Neural cell (in vitro differentiated cells): ENCODE results near the gene DCTN1. TPM values are rescaled to one million over a fixed set of nuclear protein-coding genes. Genes with fewer than 3 reads are reported as not detected.
"Not testable (repeated sequence)": the region's sequence is repeated elsewhere in the genome, so short reads cannot be mapped to it uniquely, and the experiment has no call there.

Experiments
- H2AFZ ChIP-seq: fragments of 200-600, 300-800 bp; sonication (generic), shearing (Covaris generic); 2 replicates; pipeline ENCODE4 v1.6.0; 2014; ENCODE audit warnings: low read depth, mild to moderate bottlenecking, antibody characterized with exemption, low read length, moderate library complexity
- H3F3A ChIP-seq: fragments of 200-600 bp; shearing (Covaris generic); 2 replicates; pipeline ENCODE4 v1.6.1; 2016; ENCODE audit warnings: mild to moderate bottlenecking, moderate library complexity, mixed read lengths, antibody characterized with exemption, low read length; ENCODE audit not compliant: insufficient read depth, poor library complexity, severe bottlenecking
- H3K27ac ChIP-seq: fragments of 200-600, 300-800 bp; sonication (generic), shearing (Covaris generic); 2 replicates; pipeline ENCODE4 v1.5.1; 2014; ENCODE audit warnings: mild to moderate bottlenecking, low read length, moderate library complexity
- H3K27me3 ChIP-seq: fragments of 300-800, 200-600 bp; sonication (generic), shearing (Covaris generic); 2 replicates; pipeline ENCODE4 v1.6.0; 2014; ENCODE audit warnings: mild to moderate bottlenecking, low read depth, low read length, moderate library complexity; ENCODE audit not compliant: insufficient read depth
- H3K36me3 ChIP-seq: fragments of 300-800, 200-600 bp; sonication (generic), shearing (Covaris generic); 2 replicates; pipeline ENCODE4 v1.5.1; 2014; ENCODE audit warnings: mild to moderate bottlenecking, antibody characterized with exemption, low read length, moderate library complexity; ENCODE audit not compliant: insufficient read depth
- H3K4me2 ChIP-seq: fragments of 300-800, 200-600 bp; sonication (generic), shearing (Covaris generic); 2 replicates; pipeline ENCODE4 v1.6.0; 2014; ENCODE audit warnings: mild to moderate bottlenecking, low read length
- H3K4me3 ChIP-seq: fragments of 300-800, 200-600 bp; sonication (generic), shearing (Covaris generic); 2 replicates; pipeline ENCODE4 v1.5.1; 2014; ENCODE audit warnings: mild to moderate bottlenecking, low read length, moderate library complexity
- H3K79me2 ChIP-seq: fragments of 200-600 bp; shearing (Covaris generic); replicated peaks from 2 replicates; pipeline ENCODE4 v1.6.0; 2014; ENCODE audit warnings: mild to moderate bottlenecking, low read length, moderate library complexity; ENCODE audit not compliant: insufficient read depth
- H3K9ac ChIP-seq: fragments of 300-800, 200-600 bp; sonication (generic), shearing (Covaris generic); 2 replicates; pipeline ENCODE4 v1.6.1; 2016; ENCODE audit warnings: mild to moderate bottlenecking, low read length, mixed read lengths
- H3K9me2 ChIP-seq: fragments of 200-600 bp; shearing (Covaris generic); 2 replicates; pipeline ENCODE4 v1.6.1; 2016; ENCODE audit warnings: mild to moderate bottlenecking, low read length, mixed read lengths; ENCODE audit not compliant: insufficient read depth
- H3K9me3 ChIP-seq: fragments of 200-600, 300-800 bp; sonication (generic), shearing (Covaris generic); 2 replicates; pipeline ENCODE4 v1.6.1; 2016; ENCODE audit warnings: mild to moderate bottlenecking, mixed run types, low read length, moderate library complexity, mixed read lengths
- H4K20me1 ChIP-seq: fragments of 200-600 bp; shearing (Covaris generic); 2 replicates; pipeline ENCODE4 v1.6.1; 2016; ENCODE audit warnings: mild to moderate bottlenecking, mixed run types; ENCODE audit not compliant: insufficient read depth
- EP300 ChIP-seq: fragments of 450-650 bp; conservative IDR thresholded peaks from 2 replicates; pipeline ENCODE4 v1.6.1; 2014; ENCODE audit warnings: antibody characterized with exemption, mild to moderate bottlenecking, moderate library complexity; ENCODE audit not compliant: poor library complexity, severe bottlenecking
- MXI1 ChIP-seq: fragments of 450-650 bp; conservative IDR thresholded peaks from 2 replicates; pipeline ENCODE4 v1.6.1; 2014; ENCODE audit warnings: antibody characterized with exemption, mild to moderate bottlenecking; ENCODE audit not compliant: poor library complexity, severe bottlenecking
- RAD21 ChIP-seq: fragments of 450-650 bp; conservative IDR thresholded peaks from 2 replicates; pipeline ENCODE4 v1.6.1; 2014; ENCODE audit warnings: antibody characterized with exemption, mild to moderate bottlenecking, moderate library complexity
- SMC3 ChIP-seq: fragments of 450-650 bp; conservative IDR thresholded peaks from 2 replicates; pipeline ENCODE4 v1.6.1; 2014; ENCODE audit warnings: antibody characterized with exemption, mild to moderate bottlenecking, moderate library complexity; ENCODE audit not compliant: poor library complexity
- TAF1 ChIP-seq: IDR thresholded peaks from 2 replicates; pipeline ENCODE4 v1.6.1; 2012; ENCODE audit warnings: low read depth
- polyA plus RNA-seq: library from polyadenylated mRNA; depleted of rRNA; stranded (reverse); fragments of >200 nt; gene quantifications from 2 replicates; pipeline ENCODE4 v1.2.3, GENCODE V29; 2014
- TF ChIP-seq, protein P1 (sequence below): fragments of 450-650 bp; IDR thresholded peaks from 2 replicates; pipeline ENCODE4 v1.5.1; 2014; ENCODE audit warnings: antibody characterized with exemption, mild to moderate bottlenecking, moderate library complexity; ENCODE audit not compliant: poor library complexity, severe bottlenecking

DCTN1 gene
- polyA plus RNA-seq, 1 donor from 2014 or later, result 160 TPM

DNA sequence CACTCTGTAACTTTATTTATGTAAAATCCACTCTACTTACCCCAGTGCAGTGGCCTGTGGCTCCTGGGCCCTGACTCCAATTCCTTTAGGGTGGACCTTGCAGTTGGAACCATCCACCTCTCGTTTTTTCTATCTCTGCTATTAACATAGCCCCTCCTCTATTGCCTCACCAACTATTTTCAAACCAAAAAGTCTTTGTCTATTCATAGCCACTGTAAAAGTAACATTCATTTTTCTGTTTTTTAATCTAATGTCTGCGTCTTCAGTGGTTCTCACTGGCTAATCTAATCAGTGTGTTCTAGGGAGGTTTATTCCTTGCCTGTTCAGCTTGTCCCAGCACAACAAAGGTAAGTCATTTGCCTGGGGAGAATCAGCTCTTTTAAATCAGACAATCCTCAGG is 36.8 kb downstream of the DCTN1 start, which contains the start of gene SLC4A5:
Gene SLC4A5 (minus strand): TSS at position 101 of the 400 bp plus-strand sequence. CDS start 28,393 bp downstream, outside the sequence.
- no peak for TF ChIP-seq SMC3
- TF ChIP-seq, protein P1, sequence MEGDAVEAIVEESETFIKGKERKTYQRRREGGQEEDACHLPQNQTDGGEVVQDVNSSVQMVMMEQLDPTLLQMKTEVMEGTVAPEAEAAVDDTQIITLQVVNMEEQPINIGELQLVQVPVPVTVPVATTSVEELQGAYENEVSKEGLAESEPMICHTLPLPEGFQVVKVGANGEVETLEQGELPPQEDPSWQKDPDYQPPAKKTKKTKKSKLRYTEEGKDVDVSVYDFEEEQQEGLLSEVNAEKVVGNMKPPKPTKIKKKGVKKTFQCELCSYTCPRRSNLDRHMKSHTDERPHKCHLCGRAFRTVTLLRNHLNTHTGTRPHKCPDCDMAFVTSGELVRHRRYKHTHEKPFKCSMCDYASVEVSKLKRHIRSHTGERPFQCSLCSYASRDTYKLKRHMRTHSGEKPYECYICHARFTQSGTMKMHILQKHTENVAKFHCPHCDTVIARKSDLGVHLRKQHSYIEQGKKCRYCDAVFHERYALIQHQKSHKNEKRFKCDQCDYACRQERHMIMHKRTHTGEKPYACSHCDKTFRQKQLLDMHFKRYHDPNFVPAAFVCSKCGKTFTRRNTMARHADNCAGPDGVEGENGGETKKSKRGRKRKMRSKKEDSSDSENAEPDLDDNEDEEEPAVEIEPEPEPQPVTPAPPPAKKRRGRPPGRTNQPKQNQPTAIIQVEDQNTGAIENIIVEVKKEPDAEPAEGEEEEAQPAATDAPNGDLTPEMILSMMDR, result no peak
- Histone ChIP-seq H3K9me3 (no peaks in the 10 kb centered on the region), H3F3A (no peaks in the 10 kb centered on the region), H3K4me2 (no peak within 1 kb of the TSS), H3K36me3 (no peaks in the 10 kb centered on the region), H2AFZ (no peak within 1 kb of the TSS), H3K9me2 (no peaks in the 10 kb centered on the region), H3K4me3 (no peak within 1 kb of the TSS), H4K20me1 (no peaks in the 10 kb centered on the region), H3K27me3 (no peaks in the 10 kb centered on the region), H3K27ac (no peak within 1 kb of the TSS), H3K9ac (no peak within 1 kb of the TSS), H3K79me2 (no peaks in the 10 kb centered on the region)

DNA sequence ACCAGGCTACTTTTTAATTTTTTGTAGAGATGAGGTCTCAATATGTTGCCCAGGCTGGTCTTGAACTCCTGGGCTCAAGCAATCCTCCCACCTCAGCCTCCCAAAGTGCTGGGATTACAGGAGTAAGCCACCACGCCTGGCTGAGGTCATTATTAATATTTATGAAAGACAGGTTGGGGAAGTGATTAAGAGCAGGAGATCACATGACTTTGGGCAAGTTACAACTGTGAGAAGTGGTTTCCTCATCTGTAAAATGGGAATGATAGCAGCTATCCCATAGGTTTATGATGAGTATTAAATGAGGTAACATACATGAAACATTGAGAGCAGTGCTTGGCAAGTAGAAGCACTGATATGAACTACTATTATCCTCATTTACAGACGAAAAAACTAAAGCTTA is 43.9 kb downstream of the DCTN1 start:
- H3K27ac ChIP-seq, H3K4me2 ChIP-seq, H3K9ac ChIP-seq, H3F3A ChIP-seq, H3K4me3 ChIP-seq, H3K9me3 ChIP-seq, H3K36me3 ChIP-seq, H3K27me3 ChIP-seq, H4K20me1 ChIP-seq, H3K9me2 ChIP-seq, H3K79me2 ChIP-seq, H2AFZ ChIP-seq: not testable (repeated sequence)

DNA sequence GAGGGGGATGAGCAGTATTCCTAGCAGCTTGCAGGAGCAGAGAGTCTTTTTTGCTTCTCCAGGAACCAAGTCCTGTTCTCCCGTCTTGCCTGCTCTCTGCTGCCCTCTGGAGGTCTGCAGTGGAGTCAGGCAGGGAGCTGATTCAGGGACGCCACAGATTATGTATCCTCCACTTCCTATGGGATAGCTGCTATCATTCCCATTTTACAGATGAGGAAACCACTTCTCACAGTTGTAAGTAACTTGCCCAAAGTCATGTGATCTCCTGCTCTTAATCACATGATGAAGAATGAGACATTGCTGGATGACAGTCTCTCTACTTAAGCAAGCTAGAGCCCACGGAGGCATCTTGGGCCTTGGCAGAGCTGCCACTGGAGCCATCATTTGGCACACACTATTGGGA is 45.2 kb downstream of the DCTN1 start:
- Histone ChIP-seq H3K9me3 (no peaks in the 10 kb centered on the region), H3K9me2 (no peaks in the 10 kb centered on the region), H3K4me3 (no peak overlapping the region), H2AFZ (no peak overlapping the region), H3F3A (no peaks in the 10 kb centered on the region), H3K9ac (no peak overlapping the region), H3K36me3 (no peaks in the 10 kb centered on the region), H3K4me2 (no peak overlapping the region), H3K27ac (no peak overlapping the region), H3K79me2 (no peaks in the 10 kb centered on the region), H3K27me3 (no peaks in the 10 kb centered on the region), H4K20me1 (no peaks in the 10 kb centered on the region)
- TF ChIP-seq MXI1 (no peak), EP300 (no peak), RAD21 (peak; percentile 69), TAF1 (no peak), SMC3 (peak; percentile 75)
- TF ChIP-seq, protein P1, result peak; percentile 75
